ENCODE measurements around the gene SH3RF3.

SH3RF3 gene

GRCh38 chr2:109244750-109245382, 115.9 kb downstream of the SH3RF3 start:
- TF ChIP-seq, protein P1, sequence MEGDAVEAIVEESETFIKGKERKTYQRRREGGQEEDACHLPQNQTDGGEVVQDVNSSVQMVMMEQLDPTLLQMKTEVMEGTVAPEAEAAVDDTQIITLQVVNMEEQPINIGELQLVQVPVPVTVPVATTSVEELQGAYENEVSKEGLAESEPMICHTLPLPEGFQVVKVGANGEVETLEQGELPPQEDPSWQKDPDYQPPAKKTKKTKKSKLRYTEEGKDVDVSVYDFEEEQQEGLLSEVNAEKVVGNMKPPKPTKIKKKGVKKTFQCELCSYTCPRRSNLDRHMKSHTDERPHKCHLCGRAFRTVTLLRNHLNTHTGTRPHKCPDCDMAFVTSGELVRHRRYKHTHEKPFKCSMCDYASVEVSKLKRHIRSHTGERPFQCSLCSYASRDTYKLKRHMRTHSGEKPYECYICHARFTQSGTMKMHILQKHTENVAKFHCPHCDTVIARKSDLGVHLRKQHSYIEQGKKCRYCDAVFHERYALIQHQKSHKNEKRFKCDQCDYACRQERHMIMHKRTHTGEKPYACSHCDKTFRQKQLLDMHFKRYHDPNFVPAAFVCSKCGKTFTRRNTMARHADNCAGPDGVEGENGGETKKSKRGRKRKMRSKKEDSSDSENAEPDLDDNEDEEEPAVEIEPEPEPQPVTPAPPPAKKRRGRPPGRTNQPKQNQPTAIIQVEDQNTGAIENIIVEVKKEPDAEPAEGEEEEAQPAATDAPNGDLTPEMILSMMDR (IDR thresholded peaks at IDR 0.05), result no peak
- no peak for DNase-seq (ENCODE audit: low spot score)
- peak overlapping the region; percentile 22 to 99 for H3K27ac ChIP-seq
- H3K4me3 ChIP-seq, result no peak overlapping the region

- Histone ChIP-seq H3K27ac (peak overlapping the region in 1 of 2 donors; percentile 23), H3K4me3 (no peak overlapping the region)
- DNase-seq (ENCODE audit: low spot score), result no peak
- TF ChIP-seq, protein P1 (IDR thresholded peaks at IDR 0.05), result no peak
These were observed 117.2 kb downstream of the SH3RF3 start for GRCh38 chr2:109246176-109246575.

GRCh38 chr2:109246616-109247015, 117.6 kb downstream of the SH3RF3 start:
- Histone ChIP-seq H3K4me3 (no peak overlapping the region), H3K27ac (peak overlapping the region in 1 of 2 donors; percentile 23)
- TF ChIP-seq, protein P1 (IDR thresholded peaks at IDR 0.05), result no peak
- no peak for DNase-seq (ENCODE audit: low spot score)

- Histone ChIP-seq H3K4me3 (no peak overlapping the region), H3K27ac (peak overlapping the region in 1 of 2 donors; percentile 9)
- DNase-seq (ENCODE audit: low spot score), result no peak
- TF ChIP-seq, protein P1 (IDR thresholded peaks at IDR 0.05), result no peak
These were observed 118.3 kb downstream of the SH3RF3 start for GRCh38 chr2:109247340-109247739.

- Histone ChIP-seq H3K4me3 (no peak overlapping the region), H3K27ac (no peak overlapping the region)
- DNase-seq (ENCODE audit: low spot score), result no peak
- TF ChIP-seq, protein P1 (IDR thresholded peaks at IDR 0.05), result no peak
These were observed 118.8 kb downstream of the SH3RF3 start for GRCh38 chr2:109247812-109248211.

GRCh38 chr2:109248590-109248989, 119.6 kb downstream of the SH3RF3 start:
- H3K4me3 ChIP-seq, result no peak overlapping the region
- TF ChIP-seq, protein P1 (IDR thresholded peaks at IDR 0.05), result no peak
- H3K27ac ChIP-seq, result no peak overlapping the region
- no peak for DNase-seq (ENCODE audit: low spot score)

DNA sequence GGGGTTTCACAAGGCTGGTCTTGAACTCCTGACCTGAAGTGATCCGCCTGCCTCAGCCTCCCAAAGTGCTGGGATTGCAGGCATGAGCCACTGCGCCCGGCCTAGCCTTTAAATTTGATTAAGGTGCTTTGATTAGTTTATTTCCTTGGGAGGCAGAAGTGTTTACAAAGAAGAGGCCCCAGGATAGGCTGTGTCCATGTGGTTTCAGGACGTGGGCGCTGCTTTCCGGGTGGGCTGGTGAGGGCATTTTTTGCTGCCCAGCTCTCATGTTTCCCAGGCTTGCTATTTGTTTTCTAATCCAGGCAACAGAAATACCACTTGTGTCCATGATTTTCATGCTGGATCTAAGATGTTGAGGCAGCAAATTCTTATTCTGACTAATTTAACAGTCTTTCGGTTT, 124.2 kb downstream of the SH3RF3 start:
- TF ChIP-seq, protein P1 (IDR thresholded peaks at IDR 0.05), result no peak
- DNase-seq (ENCODE audit: low spot score), result no peak
- H3K4me3 ChIP-seq, result no peak overlapping the region
- H3K27ac ChIP-seq, result no peak overlapping the region
